NCI-H2196 (cell line): ENCODE measurements around the gene NPPA.
"Not testable (repeated sequence)": the region's sequence is repeated elsewhere in the genome, so short reads cannot be mapped to it uniquely, and the experiment has no call there.

ENCODE experiments used
- DNase-seq: peaks from one replicate; lab custom pipeline; 2025; ENCODE audit not compliant: unreplicated experiment; lab: John Stamatoyannopoulos, UW

Gene NPPA

DNA sequence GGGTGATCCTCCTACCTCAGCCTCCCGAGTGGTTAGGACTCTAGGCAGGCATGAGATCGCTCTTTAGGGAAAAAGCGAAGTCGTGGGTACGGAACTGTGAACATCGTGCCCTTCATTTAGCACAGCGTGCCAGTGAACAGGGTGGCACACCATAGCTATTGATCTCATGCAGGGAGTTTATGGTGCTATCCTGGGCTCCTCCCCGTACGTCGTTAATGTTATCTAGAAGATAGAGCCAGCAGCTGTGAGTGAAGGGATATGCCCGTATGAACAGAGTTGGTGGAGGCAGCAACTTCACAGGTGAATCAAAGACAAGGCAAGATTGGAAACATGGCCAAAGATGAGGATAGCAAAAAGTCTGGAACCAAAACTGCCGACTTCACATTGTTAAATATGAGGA, 30.4 kb downstream of the NPPA start:
- DNase-seq: no peak

GRCh38 chr1:11813021-11813420, 34.6 kb downstream of the NPPA start:
- DNase-seq: no peak

- no peak for DNase-seq
These were observed 40.5 kb downstream of the NPPA start for GRCh38 chr1:11807133-11807532.

DNA sequence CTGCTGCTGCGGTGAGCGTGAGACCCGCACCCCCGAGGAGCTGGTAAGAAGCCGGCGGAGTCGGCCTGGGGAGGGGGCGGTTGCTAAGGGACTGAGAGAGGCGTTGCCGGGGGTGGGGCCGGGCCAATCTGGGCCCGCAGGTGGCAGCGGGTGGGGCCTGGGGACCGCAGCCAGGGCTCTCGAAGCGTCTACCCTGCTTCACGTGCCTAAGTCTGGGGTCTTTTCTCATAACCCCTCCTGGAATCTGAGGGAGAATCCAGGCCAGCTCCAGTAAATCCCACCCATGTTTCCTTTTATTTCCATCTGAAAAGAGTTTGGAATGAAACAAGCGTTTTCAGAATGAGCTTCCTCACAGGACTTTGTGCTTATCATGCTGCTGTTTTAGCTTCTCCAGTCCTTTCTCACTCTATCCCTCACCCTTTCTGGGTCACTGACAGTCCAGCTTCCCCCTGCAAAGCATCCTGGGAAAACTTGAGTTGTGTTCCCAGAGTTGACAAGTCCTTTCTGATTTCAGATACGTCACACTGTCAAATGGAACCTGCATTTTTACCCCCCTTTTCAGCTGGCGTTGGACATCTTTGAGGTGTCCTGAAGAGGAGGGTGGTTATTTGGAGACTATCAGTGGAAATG, 41.2 kb downstream of the NPPA start:
- DNase-seq: peak; percentile 78

- peak; percentile 99 for DNase-seq
These were observed 41.9 kb downstream of the NPPA start, which contains the start of the genes CLCN6 and MTHFR for GRCh38 chr1:11805422-11806306. TSS of gene CLCN6 (plus strand) at chr1:11806191. CDS start at chr1:11806263, 72 bp downstream. TSS of gene MTHFR (minus strand) at chr1:11805964. CDS start at chr1:11803116, 2,848 bp downstream.

GRCh38 chr1:11804666-11805421, 42.7 kb downstream of the NPPA start:
- DNase-seq: peak; percentile 57

- DNase-seq: not testable (repeated sequence)
These were observed 43.5 kb downstream of the NPPA start for GRCh38 chr1:11803924-11804665.

DNA sequence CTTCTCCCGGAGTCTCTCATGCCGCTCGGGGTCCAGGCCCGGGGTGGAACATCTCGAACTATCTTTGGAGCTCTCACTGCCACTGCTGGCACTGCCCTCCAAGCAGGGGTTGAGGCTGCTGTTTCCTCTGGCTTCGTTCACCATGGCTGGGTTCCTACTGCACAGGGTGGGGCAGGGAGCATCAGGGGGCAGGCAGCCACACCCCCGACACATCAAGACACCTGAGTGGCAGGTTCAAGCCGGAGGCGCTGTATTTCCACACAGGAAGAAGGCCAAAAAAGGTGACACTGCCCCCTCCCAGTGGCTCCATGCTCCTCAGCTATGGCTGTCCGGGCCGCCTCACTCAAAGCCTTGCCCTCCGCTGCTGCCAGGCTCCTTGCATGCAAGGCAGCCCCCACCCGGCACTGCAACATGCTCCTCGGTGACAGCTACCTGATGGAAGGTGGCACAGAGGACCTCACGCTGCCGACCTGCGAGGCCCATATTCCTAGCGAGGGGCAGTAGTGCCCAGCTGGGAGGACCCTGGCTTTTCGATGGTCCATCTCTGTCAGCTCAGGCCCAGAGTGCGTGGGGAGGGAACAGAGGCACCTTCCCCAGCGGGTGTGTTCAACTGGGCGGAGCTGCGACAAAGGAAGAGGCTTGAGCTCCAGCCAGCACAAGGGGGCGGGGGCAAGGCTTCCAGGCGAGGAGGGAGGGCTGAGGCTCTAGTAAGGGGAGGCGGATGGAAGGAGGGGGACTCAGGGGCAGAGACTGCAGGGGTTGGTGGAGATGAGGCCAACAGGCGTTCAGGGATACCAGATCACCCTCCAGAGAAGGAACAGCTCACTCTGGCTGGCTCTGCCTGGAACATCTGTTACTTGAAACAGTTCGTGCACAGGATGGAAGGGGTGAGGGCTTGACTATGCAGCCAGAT, 44.4 kb downstream of the NPPA start:
- DNase-seq: peak; percentile 86

- no peak for DNase-seq
These were observed 45.0 kb downstream of the NPPA start for GRCh38 chr1:11802616-11802972.

- DNase-seq: no peak
These were observed 46.7 kb downstream of the NPPA start for GRCh38 chr1:11800756-11801433.

- DNase-seq: no peak
These were observed 47.2 kb downstream of the NPPA start for GRCh38 chr1:11800391-11800755.

- no peak for DNase-seq
These were observed 47.7 kb downstream of the NPPA start for GRCh38 chr1:11799896-11800295.

DNA sequence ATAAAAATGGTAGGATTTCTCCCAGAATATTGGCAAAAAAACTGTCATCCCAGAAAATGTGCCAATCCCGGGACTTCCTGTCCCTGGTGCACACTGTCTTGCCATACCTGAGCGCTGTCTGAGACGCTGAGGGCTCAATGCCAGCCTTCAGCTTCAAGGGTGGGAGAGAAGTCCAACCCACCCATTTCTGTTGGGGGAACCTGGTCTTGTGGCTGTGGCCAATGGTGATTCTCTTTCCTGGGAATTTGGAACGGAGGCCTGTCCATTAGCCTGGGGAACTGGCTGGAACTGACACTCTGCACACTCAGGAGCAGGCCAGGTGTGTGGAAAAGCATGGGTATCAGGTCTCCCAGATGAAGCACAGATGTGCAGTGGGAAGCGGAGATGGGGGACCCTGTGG, 48.5 kb downstream of the NPPA start:
- no peak for DNase-seq

GRCh38 chr1:11797525-11798216, 49.9 kb downstream of the NPPA start:
- DNase-seq: no peak

- DNase-seq: no peak
These were observed 51.4 kb downstream of the NPPA start for GRCh38 chr1:11796036-11796828.
